ENCODE measurements around the gene TARP.
"Not testable (repeated sequence)": the region's sequence is repeated elsewhere in the genome, so short reads cannot be mapped to it uniquely, and the experiment has no call there.

TARP gene

DNA sequence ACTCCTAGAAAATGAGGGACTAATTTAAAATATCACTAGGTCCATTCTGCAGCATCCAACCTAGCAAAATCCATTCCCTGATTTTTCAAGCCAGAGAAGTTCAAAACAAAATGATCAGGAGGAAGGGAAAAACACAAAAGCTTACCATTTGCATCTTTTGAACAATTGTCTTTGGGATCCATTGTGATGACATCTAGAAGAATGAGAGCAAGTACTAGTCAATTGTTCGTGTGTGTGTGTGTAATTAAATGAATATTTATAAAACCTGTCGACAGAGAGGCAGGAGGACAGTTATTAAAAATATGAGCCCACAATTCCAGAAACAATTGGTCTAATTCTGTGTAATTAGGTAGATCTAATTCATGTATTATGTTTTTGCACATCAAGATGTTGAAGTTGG lies 11.4 kb downstream of the TARP start:
- DNase-seq (ENCODE audit: low read depth in 2 of 2), result not testable (repeated sequence)

DNA sequence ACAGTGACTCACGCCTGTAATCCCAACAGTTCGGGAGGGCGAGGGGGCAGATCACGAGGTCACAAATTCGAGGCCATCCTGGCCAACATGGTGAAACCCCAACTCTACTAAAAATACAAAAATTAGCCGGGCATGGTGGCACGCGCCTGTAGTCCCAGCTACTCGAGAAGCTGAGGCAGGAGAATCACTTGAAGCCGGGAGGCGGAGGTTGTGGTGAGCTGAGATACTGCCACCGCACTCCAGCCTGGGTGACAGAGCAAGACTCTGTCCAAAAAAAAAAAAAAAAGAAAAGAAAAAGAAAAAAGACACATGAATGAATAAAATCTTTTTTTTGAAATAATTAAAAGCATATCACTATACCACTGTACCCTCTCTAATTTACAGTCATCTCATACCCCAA lies 11.8 kb downstream of the TARP start:
- DNase-seq (ENCODE audit: low read depth in 2 of 2), result not testable (repeated sequence)

DNA sequence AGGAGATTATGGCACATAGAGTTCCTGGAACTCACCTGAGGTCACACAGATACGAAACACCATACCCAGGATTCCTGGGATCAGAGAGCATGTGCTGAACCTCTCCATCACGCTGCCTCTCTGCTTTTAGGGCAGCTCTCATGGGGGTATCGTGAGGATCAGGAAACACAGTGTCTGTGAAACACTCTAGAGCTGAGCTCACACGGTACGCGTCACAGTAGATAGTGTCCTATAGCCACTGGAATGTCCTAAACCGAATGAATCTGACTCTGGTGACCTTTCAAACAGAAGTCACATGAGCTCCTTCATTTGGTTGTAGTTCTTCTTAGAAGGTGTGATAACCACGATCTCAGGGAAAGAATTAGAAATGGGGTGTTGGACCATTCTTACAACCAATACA lies 14.3 kb downstream of the TARP start:
- DNase-seq (ENCODE audit: low read depth in 2 of 2), result not testable (repeated sequence)

DNA sequence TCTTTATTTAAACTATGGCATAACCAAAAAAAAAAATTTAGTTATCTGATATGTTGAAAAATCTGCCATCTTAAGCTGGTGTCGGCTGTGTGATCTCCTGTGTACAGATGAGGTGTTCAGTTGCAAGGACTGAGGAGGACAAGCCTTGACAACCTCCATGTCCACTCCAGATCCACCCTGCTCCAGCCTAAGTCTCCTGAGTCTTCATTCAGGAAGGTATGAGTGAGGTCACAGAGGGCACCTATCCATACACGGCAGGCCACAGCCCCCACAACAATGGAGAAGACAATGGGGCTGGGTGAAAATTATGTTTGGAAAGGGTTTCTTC lies 16.1 kb downstream of the TARP start:
- DNase-seq (ENCODE audit: low read depth in 2 of 2), result no peak

DNA sequence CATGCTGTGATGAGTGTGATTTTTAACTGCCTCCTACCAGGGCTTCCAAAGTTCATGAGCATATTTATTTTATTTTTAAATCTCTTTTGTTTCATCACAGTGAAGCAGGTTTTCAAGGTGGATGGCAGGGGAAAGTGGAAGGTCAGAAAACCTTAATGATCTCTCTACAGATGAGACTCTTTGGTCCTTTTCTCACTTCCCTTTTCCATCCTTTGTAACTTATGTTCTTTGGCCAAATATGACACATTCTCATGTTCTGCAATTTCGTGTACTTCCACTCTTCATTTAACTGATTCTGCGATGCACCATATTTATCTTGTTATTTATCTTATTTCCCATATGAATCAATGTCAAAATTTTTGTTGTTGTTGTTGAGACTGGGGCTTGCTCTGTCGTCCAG lies 23.6 kb downstream of the TARP start:
- not testable (repeated sequence) for DNase-seq (ENCODE audit: low read depth in 2 of 2)

DNA sequence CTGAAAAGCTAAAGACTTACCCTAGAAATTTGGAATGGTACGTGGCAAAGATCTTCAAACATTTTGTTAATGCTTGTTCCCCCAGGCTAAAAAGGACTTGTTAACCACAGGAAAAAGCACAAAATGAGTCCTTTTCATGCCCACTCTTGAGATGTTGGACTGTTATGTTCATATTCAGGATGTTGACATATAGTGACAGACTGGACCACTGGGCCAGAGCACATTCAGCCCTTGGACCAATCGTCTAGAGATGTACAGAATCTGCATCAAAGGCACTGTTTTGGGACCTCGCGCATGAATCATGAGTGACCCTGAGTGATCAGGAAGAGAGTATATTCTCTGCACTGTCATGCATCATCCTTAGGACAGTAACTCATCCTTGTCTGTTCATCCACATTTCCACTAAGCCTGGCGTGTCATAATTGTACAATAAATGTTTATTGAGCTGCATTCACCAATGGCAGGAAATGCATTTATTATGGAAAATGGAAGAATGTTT lies 25.3 kb downstream of the TARP start:
- no peak for DNase-seq (ENCODE audit: low read depth in 2 of 2)

DNA sequence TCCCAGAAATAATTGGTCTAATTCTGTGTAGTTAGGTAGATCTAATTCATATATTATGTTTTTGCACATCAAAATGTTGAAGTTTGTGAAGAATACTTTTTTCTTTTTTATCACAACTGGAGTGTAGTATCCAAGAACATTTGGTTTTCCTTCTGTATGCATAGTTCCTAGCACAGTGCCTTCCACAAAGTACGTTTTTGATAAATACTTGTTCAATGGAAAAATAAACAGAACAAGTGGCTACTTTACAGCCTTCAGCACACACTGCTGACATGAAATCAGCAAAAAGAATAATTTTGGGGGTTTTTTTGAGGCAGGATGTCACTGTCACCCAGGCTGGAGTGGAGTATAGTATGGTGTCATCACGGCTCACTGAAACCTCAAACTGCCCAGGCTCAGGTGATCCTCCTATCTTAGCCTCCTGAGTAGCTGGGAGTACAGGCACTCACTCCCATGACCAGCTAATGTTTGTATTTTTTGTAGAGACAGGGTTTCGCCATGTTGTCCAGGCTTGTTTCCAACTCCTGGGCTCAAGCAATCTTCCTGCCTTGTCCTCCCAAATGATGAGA lies 27.9 kb downstream of the TARP start:
- no peak for DNase-seq (ENCODE audit: low read depth in 2 of 2)

DNA sequence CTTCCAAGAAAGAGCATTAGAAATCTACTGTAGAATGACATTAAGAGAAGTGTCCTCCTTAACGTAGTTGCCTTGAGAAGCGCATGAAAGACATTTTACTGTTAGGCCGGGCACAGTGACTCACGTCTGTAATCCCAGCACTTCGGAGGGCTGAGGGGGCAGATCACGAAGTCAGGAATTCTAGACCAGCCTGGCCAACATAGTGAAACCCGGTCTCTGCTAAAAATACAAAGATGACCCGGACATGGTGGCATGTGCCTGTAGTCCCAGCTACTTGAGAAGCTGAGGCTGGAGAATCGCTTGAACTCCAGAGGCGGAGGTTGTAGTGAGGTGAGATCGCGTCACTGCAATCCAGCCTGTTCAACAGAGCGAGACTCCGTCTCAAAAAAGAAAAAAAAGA lies 28.9 kb downstream of the TARP start:
- no peak for DNase-seq (ENCODE audit: low read depth in 2 of 2)

DNA sequence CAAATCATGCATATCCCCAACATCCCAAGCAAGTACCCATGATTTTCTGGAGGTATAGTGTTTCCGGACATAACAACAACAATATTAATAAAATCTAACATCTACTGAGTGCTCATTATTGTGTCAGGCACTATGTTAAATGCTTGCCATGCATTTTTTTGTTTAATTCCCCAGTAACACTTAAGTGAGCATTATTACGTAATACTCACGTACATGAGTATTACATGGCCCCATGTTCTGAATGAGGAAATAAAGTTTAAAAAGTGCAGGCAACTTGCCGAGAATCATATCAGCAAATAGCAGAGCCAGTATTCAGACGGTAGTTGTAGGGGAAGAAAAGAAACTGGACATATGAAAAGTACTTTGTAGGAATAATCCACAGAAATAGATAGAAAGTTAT lies 30.1 kb downstream of the TARP start:
- not testable (repeated sequence) for DNase-seq (ENCODE audit: low read depth in 2 of 2)

DNA sequence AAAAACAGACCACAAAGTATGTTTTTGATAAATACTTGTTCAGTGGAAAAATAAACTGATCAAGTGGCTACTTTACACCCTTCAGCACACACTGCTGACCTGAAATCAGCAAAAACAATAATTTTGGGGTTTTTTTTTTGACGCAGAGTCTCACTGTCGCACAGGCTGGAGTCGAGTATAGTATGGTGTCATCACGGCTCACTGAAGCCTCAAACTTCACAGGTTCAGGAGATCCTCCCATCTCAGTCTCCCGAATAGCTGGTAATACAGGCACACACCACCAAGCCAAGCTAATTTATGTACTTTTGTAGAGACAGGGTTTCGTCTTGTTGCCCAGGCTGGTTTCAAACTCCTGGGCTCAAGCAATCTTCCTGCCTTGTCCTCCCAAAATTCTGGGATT lies 30.6 kb downstream of the TARP start:
- DNase-seq (ENCODE audit: low read depth in 2 of 2), result no peak

DNA sequence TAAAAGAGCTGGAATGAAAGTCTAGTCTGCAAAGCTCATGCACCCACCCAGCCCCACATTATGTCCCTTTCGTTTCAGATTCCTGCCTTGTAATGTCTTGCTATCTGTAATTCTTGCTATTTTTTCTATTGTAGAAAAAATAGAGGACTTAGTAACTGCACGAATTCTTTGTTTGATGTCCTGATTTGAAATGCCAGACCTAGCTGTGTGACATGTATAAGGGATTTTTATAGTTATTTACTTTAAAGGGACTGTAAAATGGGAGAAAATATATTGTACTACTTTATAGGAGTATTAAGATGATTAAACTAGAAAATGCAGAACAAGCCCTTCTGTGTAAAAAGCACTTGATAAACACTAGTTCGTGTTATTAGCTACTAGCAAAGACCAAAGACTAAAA lies 32.4 kb downstream of the TARP start:
- DNase-seq (ENCODE audit: low read depth in 2 of 2), result no peak

DNA sequence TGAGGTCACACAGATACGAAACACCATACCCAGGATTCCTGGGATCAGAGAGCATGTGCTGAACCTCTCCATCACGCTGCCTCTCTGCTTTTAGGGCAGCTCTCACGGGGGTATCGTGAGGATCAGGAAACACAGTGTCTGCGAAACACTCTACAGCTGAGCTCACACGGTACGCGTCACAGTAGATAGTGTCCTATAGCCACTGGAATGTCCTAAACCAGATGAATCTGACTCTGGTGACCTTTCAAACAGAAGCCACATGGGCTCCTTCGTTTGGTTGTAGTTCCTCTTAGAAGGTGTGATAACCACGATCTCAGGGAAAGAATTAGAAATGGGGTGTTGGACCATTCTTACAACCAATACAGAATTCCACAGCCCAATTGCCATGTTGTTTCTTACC lies 34.3 kb downstream of the TARP start:
- DNase-seq (ENCODE audit: low read depth in 2 of 2), result not testable (repeated sequence)

DNA sequence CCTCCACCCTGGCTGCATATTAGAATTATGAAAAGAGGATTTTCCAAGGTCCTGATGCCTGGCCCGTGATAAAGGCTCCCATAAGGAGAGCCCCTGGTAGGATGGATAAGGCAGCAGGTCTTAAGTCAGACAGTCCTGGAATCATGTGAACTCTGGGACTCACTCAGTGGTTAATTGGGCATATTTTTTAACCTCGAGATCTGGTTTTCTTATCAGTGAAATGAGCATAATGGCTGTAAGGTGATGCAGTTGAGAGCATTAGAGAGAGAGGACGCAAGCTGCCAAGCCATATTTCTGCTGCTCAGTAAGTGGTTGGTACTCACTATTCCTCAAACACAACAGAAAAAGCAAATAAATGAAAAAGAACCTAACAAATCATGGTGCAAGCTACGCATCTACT lies 37.8 kb downstream of the TARP start:
- DNase-seq (ENCODE audit: low read depth in 2 of 2), result no peak

DNA sequence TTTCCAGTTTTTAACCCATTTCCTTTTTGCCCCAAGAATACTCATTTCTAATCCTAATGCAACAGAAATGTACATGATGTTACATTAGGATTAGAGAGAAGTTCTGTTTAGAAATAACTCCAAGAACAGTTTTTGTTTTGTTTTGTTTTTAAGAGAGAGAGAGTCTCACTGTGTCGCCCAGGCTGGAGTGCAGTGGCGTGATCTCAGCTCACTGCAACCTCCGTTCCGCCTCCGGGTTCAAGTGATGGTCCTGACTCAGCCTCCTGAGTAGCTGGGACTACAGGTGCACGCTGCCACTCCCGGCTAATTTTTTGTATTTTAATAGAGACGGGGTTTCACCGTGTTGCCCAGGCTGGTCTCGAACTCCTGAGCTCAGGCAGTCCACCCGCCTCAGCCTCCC lies 38.7 kb downstream of the TARP start:
- DNase-seq (ENCODE audit: low read depth in 2 of 2), result not testable (repeated sequence)

DNA sequence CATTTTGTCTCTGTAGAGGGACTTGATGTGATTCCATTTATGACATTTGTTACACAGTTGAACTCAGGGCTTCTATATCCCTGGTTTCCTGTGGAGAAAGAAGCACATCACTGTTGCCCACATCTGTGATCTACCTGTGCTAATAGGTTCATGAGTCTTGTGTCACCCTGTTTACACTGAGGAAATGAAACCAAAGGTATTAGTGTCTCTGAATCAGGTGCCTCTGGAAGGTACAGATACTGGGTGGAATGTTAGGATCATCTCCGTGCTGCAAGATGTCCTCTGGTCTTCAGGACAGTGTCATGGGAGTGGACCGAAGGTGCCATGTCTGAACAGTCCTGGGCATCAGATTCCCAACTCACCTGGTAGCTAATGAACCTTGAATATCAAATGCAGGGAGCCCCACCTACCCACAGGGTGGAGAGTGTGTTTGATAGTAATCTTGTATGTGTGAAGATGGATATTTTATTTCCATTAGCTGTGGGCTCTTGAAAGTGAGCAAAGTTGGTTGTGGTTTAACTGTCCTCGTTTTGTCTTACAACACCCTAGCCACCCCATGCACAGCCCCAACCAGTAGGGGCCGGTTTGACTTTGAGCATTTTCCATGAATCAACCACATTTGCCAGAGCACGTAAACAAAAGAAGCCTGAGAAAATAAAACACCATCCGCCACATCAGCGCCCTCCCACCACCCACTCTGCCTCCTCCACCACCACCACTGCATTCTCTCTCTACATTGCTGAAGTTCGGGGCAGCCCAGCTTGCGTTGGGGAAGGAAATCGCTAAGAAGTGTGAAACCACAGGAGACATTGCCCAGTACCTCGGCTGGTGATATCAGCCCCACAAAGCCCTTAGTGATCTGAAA lies 40.7 kb downstream of the TARP start:
- DNase-seq (ENCODE audit: low read depth in 2 of 2), result peak; percentile 39 to 69

DNA sequence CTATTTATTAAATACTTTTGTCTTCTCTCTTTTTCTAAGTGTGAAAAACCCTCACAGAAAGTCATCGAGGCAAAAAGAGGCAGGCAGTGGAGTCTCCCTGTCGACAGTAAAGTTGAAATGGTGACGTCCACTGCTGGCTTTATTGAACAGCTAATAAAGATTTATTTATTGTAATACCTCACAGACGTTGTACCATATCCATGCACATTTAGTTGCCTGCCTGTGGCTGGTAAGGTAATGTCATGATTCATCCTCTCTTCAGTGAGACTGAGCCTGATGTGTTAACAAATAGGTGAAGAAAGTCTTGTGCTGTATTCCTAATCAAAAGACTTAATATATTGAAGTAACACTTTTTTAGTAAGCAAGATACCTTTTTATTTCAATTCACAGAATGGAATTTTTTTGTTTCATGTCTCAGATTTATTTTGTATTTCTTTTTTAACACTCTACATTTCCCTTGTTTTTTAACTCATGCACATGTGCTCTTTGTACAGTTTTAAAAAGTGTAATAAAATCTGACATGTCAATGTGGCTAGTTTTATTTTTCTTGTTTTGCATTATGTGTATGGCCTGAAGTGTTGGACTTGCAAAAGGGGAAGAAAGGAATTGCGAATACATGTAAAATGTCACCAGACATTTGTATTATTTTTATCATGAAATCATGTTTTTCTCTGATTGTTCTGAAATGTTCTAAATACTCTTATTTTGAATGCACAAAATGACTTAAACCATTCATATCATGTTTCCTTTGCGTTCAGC lies 43.4 kb downstream of the TARP start:
- DNase-seq (ENCODE audit: low read depth in 2 of 2), result no peak

DNA sequence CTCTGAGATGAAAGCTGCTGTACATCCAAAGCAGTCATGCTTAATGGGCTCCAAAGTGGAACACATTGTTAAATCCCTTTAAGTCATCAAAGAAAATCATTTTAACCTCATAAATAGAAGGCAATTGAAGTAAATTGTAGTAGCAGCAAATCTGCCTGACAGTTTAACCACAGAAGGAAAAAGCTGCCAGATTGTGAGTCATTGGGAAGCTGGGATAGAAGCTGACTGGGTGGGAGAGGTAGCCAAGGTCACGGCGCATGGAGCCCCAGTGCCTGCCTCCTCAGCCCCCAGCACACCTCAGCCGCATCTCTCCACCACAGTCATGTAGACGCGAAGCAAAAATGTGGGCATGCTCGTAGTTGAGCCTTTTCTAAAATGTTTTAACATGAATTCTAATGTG lies 44.0 kb downstream of the TARP start:
- no peak for DNase-seq (ENCODE audit: low read depth in 2 of 2)

DNA sequence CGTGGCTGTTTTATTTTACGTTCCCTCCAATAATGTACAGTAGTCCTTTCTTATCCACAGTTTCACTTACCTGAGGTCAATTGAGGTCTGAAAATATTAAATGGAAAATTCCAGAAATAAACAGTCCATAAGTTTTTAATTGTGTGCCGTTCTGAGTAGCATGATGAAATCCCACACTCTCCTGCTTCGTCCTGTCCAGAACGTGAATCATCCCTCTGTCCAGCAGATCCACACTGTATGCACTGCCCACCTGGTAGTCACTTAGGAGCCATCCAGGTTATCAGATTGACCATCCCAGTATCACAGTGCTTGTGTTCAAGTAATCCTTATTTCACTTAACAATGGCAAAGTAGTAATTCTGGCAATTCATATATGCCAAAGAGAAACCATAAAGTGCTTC lies 49.0 kb downstream of the TARP start:
- DNase-seq (ENCODE audit: low read depth in 2 of 2), result no peak

DNA sequence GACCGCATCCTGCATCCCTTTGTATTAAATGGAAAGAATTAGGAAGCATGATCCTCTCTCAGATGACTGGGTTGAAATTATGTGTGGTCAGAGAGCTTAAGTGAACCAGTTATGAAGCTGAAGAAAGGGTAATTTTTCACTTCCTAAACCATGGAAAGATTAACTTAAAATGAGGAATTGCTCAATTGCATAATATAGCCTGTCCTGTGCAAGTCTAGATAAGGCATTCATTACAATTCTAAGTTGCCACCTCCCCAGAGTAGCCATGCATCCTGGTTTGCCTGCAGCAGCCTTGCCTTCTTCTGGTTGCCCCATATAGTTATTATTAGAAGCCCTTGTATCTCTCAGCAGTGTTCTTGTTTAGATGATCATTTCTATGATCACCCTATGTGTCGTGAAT lies 50.1 kb downstream of the TARP start:
- no peak for DNase-seq (ENCODE audit: low read depth in 2 of 2)

DNA sequence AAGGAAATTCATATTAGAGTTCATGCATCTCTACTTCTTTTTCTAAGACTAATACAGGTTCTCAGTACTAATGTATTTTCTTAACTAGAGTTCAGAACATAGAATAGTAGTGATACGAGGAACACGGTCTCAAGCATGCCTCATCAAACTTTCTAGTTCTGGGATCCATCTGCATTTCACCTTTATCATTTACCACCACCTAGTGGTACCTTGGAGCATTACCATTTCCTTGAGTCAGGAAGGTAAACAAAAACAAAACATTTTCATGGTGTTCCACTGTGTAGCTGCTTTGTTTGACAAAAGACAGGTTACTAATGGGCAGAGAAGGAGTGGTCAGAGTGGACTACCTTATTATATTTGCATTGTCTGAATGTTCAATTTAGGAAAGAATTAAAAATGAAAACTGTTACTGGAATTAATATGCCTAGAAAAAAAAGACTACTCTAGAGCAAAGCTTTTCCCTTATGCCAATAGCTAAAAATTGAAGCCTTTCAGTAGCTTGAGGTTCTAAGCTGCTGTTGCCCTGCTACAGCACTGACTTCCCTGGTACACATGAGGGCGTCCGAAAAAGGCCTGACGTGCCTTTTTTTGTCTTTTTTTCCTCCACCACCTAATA lies 50.8 kb downstream of the TARP start:
- no peak for DNase-seq (ENCODE audit: low read depth in 2 of 2)

DNA sequence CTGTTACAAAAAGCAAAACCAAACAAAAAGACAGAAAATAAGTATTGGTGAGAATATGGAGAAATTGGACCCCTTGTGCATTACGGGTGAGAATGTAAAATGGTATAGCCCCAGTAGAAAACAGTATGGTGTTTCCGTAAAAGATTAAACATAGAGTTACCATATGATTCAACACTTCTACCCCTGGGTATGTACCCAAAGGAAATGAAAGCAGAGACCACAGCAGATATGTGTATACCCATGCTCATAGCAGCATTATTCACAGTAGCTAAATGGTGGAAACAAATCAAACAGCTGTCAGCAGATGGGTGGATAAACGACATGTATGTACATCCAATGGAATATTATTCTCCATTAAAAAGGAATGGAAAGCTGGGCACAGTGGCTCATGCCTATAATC lies 53.0 kb downstream of the TARP start:
- DNase-seq (ENCODE audit: low read depth in 2 of 2), result no peak

DNA sequence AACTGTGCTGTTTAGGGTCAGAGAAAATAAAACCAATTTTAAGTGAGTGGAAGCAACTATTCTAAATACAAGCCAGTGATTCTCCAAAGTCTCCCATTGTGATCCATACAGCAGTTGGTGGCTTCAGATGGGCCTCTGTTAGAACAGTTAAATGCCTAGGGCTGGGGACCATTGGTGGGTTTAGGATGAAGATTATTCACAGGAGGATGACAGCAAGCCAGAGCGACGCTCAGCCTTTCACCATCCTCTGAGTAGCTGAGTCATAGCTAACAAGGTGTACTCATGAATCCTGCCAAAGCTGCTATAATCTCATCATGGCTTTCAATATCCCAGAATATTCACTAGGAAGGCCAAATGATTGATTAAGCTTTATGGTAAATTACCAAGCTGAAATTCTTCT lies 55.8 kb downstream of the TARP start:
- DNase-seq (ENCODE audit: low read depth in 2 of 2), result no peak

All from stimulated activated CD4-positive, alpha-beta T cell treated with anti-CD3 and anti-CD28 coated beads, Interleukin-12 subunit alpha, Interleukin-12 subunit beta, amount 100 ng/mL, for 24 hours (primary cell).